NCI-H524 treated with DMSO at 0.1 percent for 48 hours (cell line): ENCODE results near the gene CREB5.

Experiments used
- DNase-seq: peaks from one replicate; lab custom pipeline; 2025; lab: John Stamatoyannopoulos, UW

CREB5 gene

GRCh38 chr7:28855538-28856217 lies 443.4 kb downstream of the CREB5 start:
- DNase-seq = no peak

GRCh38 chr7:28856656-28857055 lies 444.3 kb downstream of the CREB5 start:
- DNase-seq = no peak

GRCh38 chr7:28858206-28858605 lies 445.9 kb downstream of the CREB5 start:
- no peak for DNase-seq

GRCh38 chr7:28858895-28859294 lies 446.6 kb downstream of the CREB5 start:
- DNase-seq = no peak

- no peak for DNase-seq
These were observed 449.5 kb downstream of the CREB5 start for GRCh38 chr7:28861825-28862224.

GRCh38 chr7:28862595-28863272 lies 450.4 kb downstream of the CREB5 start:
- no peak for DNase-seq

- no peak for DNase-seq
These were observed 453.4 kb downstream of the CREB5 start for GRCh38 chr7:28865601-28866144.

GRCh38 chr7:28868712-28869111 lies 456.4 kb downstream of the CREB5 start:
- DNase-seq = no peak

GRCh38 chr7:28871077-28871476 lies 458.8 kb downstream of the CREB5 start:
- no peak for DNase-seq

GRCh38 chr7:28871631-28872030 lies 459.3 kb downstream of the CREB5 start:
- DNase-seq = no peak

- DNase-seq = no peak
These were observed 459.9 kb downstream of the CREB5 start for GRCh38 chr7:28872226-28872625.

- no peak for DNase-seq
These were observed 461.0 kb downstream of the CREB5 start for GRCh38 chr7:28873365-28873764.

GRCh38 chr7:28874001-28874400 lies 461.7 kb downstream of the CREB5 start:
- DNase-seq = no peak
